Transverse colon (tissue), 4 donors: Measurements from ENCODE around the gene SEMA4D. TPM values are rescaled to one million over a fixed set of nuclear protein-coding genes. Genes with fewer than 3 reads are reported as not detected.

Experiments used
- DNase-seq: peaks from one replicate; pipeline ENCODE4 v3.0.0-alpha.2; 2019
- H3K27ac ChIP-seq, 4 donors: fragments of 200-600 bp; sonication (generic); 2 replicates each; pipeline ENCODE4 v1.5.1; 2016 to 2018; ENCODE audit warnings: inconsistent platforms in 4 of 4
- H3K27me3 ChIP-seq: fragments of 200-600 bp; sonication (generic); 2 replicates; pipeline ENCODE4 v1.5.1; 2017; ENCODE audit warnings: inconsistent platforms
- H3K36me3 ChIP-seq, 4 donors: fragments of 200-600 bp; sonication (generic); 2 replicates each; pipeline ENCODE4 v1.5.1; 2017 to 2019; ENCODE audit warnings: inconsistent platforms in 4 of 4
- H3K4me1 ChIP-seq, 4 donors: fragments of 200-600 bp; sonication (generic); 2 replicates each; pipeline ENCODE4 v1.5.1; 2017 to 2020; ENCODE audit warnings: inconsistent platforms in 4 of 4
- H3K4me3 ChIP-seq, 4 donors: fragments of 200-600 bp; sonication (generic); 1 replicate in 1 of 4; 2 replicates in 3 of 4; pipeline versions ENCODE4 v1.5.1 to v1.6.1; 2017 to 2019; ENCODE audit warnings: inconsistent platforms in 4 of 4
- H3K9me3 ChIP-seq, 2 donors: fragments of 200-600 bp; sonication (generic); 2 replicates each; pipeline ENCODE4 v1.5.1; 2017 to 2019; ENCODE audit warnings: inconsistent platforms in 2 of 2
- CTCF ChIP-seq, 5 experiments: fragments of 200-600 bp in 3 of 5; fragments of 450-650 bp in 2 of 5; sonication (generic) in 3 of 5; IDR thresholded peaks; 1 replicate in 2 of 5; 2 replicates in 3 of 5; pipeline ENCODE4 v1.5.1; 2016 to 2017; ENCODE audit warnings: antibody characterized with exemption in 5 of 5, inconsistent platforms in 3 of 5, mild to moderate bottlenecking in 2 of 5, moderate library complexity in 1 of 5
- EP300 ChIP-seq: sonication (generic); formaldehyde crosslinking; IDR thresholded peaks from one replicate; pipeline ENCODE4 v1.6.1; 2017; ENCODE audit warnings: antibody characterized with exemption, low read depth
- POLR2A ChIP-seq: fragments of 450-650 bp; IDR thresholded peaks from one replicate; pipeline ENCODE4 v1.6.1; 2016; ENCODE audit warnings: antibody characterized with exemption, mild to moderate bottlenecking, moderate library complexity
- POLR2AphosphoS5 ChIP-seq, 3 donors: sonication (generic); formaldehyde crosslinking; IDR thresholded peaks; one replicate each; pipeline ENCODE4 v1.6.1; 2016; ENCODE audit warnings: antibody characterized with exemption in 3 of 3
- WGBS, 2 donors: methylation state at CpG; one replicate each; pipeline ENCODE4 v1.1.5; 2018; ENCODE audit warnings: low coverage in 1 of 2; 5-methylcytosine and 5-hydroxymethylcytosine counted together
- in situ Hi-C, 4 donors: fragments of 200-750 bp; cut with MboI; loops; one replicate each; pipeline versions ENCODE4 v1.15.0 to v1.15.1; 2017; ENCODE audit warnings: low sequenced_read_pairs in 3 of 4, low pct_ligation_motif_present in 1 of 4, low pct_unique_long_range_greater_than_20kb in 1 of 4
- intact Hi-C: fragments of 100-400 bp; cut with DNase I; formaldehyde crosslinking; loops from one replicate; pipeline ENCODE4 v1.15.1; 2023; ENCODE audit warnings: low total_unique reads
- total RNA-seq, 4 donors: library from RNA; depleted of rRNA; stranded (reverse); fragments of >200 nt; gene quantifications; one replicate each; pipeline ENCODE4 v1.1.0, GENCODE V29; 2016

The SEMA4D gene
- total RNA-seq, 4 donors from 2014 or later, result 8.7 to 29.1 (median 14.5) TPM

- Histone ChIP-seq H3K4me1 (peaks cover 0 to 12% (median 0%) of the 10 kb centered on the region in 4 donors), H3K36me3 (no peaks in the 10 kb centered on the region), H3K9me3 (no peaks in the 10 kb centered on the region), H3K4me3 (no peak overlapping the region), H3K27ac (peak overlapping the region; percentile 30 to 78 (median 72)), H3K27me3 (no peaks in the 10 kb centered on the region)
- DNase-seq, result peak; percentile 29
- in situ Hi-C loops (no loop called here), intact Hi-C loops (no loop called here)
- 72 to 73% methylated on average over 6 to 7 of the region's 7 CpGs for WGBS, 2 donors
- TF ChIP-seq CTCF (IDR thresholded peaks at IDR 0.05) (no peak), EP300 (no peak), POLR2A (no peak), POLR2AphosphoS5 (IDR thresholded peaks at IDR 0.05) (no peak)
These were observed 33.5 kb downstream of the SEMA4D start for GRCh38 chr9:89464300-89464901.

GRCh38 chr9:89462817-89463683, 34.9 kb downstream of the SEMA4D start:
- TF ChIP-seq EP300 (no peak), CTCF (IDR thresholded peaks at IDR 0.05) (no peak), POLR2AphosphoS5 (IDR thresholded peaks at IDR 0.05) (no peak), POLR2A (no peak)
- in situ Hi-C loops, result no loop called here
- H3K4me3 ChIP-seq, result no peak overlapping the region
- peak overlapping the region in 1 of 4 donors; percentile 5 for H3K27ac ChIP-seq
- no peaks in the 10 kb centered on the region for H3K36me3 ChIP-seq
- WGBS, 2 donors, result 92 to 100% methylated on average over 2 to 9 of the region's 9 CpGs
- intact Hi-C loops, result no loop called here
- H3K4me1 ChIP-seq, result peaks cover 0 to 8% (median 0%) of the 10 kb centered on the region in 4 donors
- DNase-seq, result no peak
- no peaks in the 10 kb centered on the region for H3K27me3 ChIP-seq
- H3K9me3 ChIP-seq, result no peaks in the 10 kb centered on the region

GRCh38 chr9:89462199-89462598, 35.7 kb downstream of the SEMA4D start:
- Histone ChIP-seq H3K4me3 (no peak overlapping the region), H3K36me3 (no peaks in the 10 kb centered on the region), H3K27me3 (no peaks in the 10 kb centered on the region), H3K9me3 (no peaks in the 10 kb centered on the region), H3K27ac (no peak overlapping the region), H3K4me1 (peaks cover 0 to 3% (median 0%) of the 10 kb centered on the region in 4 donors)
- DNase-seq, result no peak
- TF ChIP-seq CTCF (IDR thresholded peaks at IDR 0.05) (no peak), EP300 (no peak), POLR2A (no peak), POLR2AphosphoS5 (IDR thresholded peaks at IDR 0.05) (no peak)
- in situ Hi-C loops (no loop called here), intact Hi-C loops (no loop called here)
- 75 to 92% methylated on average over 2 to 5 of the region's 5 CpGs for WGBS, 2 donors

GRCh38 chr9:89461265-89461664, 36.6 kb downstream of the SEMA4D start:
- no peaks in the 10 kb centered on the region for H3K27me3 ChIP-seq
- no peaks in the 10 kb centered on the region for H3K9me3 ChIP-seq
- 65 to 75% methylated on average over 3 to 8 of the region's 8 CpGs for WGBS, 2 donors
- peaks cover 0 to 3% (median 0%) of the 10 kb centered on the region in 4 donors for H3K4me1 ChIP-seq
- intact Hi-C loops (no loop called here), in situ Hi-C loops (no loop called here)
- no peak for TF ChIP-seq POLR2A
- no peak for TF ChIP-seq EP300
- TF ChIP-seq CTCF (IDR thresholded peaks at IDR 0.05), result no peak
- TF ChIP-seq POLR2AphosphoS5 (IDR thresholded peaks at IDR 0.05), result no peak
- H3K27ac ChIP-seq, result no peak overlapping the region
- DNase-seq, result no peak
- no peaks in the 10 kb centered on the region for H3K36me3 ChIP-seq
- no peak overlapping the region for H3K4me3 ChIP-seq
